Sigmoid colon (tissue), 4 donors: ENCODE results near the gene CNTNAP5.

Experiments used
- POLR2A ChIP-seq, 2 donors: fragments of 450-650 bp; IDR thresholded peaks; one replicate each; pipeline ENCODE4 v1.6.1; 2016; ENCODE audit warnings: antibody characterized with exemption in 2 of 2, mild to moderate bottlenecking in 2 of 2, moderate library complexity in 2 of 2
- POLR2AphosphoS5 ChIP-seq, 4 donors: sonication (generic); formaldehyde crosslinking; IDR thresholded peaks; one replicate each; pipeline ENCODE4 v1.6.1; 2017; ENCODE audit warnings: antibody characterized with exemption in 4 of 4
- TF ChIP-seq, protein P1 (sequence below), 4 experiments: fragments of 450-650 bp in 3 of 4; fragments of 200-600 bp in 1 of 4; IDR thresholded peaks; one replicate each; pipeline ENCODE4 v1.5.1; 2016 to 2019; ENCODE audit warnings: antibody characterized with exemption in 4 of 4, mild to moderate bottlenecking in 3 of 4, moderate library complexity in 2 of 4

DNA sequence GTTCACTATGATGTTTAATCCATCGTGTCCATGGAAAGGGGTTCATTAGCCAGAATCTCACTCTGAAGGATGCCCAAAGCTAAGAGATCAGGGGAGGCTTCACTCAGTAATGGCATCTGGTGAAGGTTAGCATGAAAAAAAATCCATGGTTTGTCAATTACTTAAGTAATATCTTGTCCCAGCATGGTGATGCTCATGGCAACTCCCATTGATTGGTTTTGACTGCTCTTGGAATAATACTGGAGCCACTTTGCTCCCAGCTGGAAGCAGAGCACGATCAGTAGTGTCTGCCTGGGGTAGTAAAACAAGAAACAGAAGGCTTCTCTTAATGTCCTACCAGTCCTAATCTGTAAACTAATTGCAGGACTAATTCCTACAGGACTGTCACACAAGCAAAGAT is 799.4 kb downstream of the CNTNAP5 start:
- TF ChIP-seq POLR2A (IDR thresholded peaks at IDR 0.05) (no peak), POLR2AphosphoS5 (IDR thresholded peaks at IDR 0.05) (no peak)
- TF ChIP-seq, protein P1, sequence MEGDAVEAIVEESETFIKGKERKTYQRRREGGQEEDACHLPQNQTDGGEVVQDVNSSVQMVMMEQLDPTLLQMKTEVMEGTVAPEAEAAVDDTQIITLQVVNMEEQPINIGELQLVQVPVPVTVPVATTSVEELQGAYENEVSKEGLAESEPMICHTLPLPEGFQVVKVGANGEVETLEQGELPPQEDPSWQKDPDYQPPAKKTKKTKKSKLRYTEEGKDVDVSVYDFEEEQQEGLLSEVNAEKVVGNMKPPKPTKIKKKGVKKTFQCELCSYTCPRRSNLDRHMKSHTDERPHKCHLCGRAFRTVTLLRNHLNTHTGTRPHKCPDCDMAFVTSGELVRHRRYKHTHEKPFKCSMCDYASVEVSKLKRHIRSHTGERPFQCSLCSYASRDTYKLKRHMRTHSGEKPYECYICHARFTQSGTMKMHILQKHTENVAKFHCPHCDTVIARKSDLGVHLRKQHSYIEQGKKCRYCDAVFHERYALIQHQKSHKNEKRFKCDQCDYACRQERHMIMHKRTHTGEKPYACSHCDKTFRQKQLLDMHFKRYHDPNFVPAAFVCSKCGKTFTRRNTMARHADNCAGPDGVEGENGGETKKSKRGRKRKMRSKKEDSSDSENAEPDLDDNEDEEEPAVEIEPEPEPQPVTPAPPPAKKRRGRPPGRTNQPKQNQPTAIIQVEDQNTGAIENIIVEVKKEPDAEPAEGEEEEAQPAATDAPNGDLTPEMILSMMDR (IDR thresholded peaks at IDR 0.05), result no peak
